Ectodermal cell (in vitro differentiated cells): ENCODE results near the gene RPA3.

Source experiments
- H3K27ac ChIP-seq: 2 replicates; pipeline ENCODE4 v1.7.0; 2013; ENCODE audit warnings: mild to moderate bottlenecking, low read depth, low read length; ENCODE audit not compliant: insufficient read depth, poor library complexity, severe bottlenecking
- H3K27me3 ChIP-seq: 2 replicates; pipeline ENCODE4 v1.7.0; 2013; ENCODE audit warnings: mild to moderate bottlenecking, low read length; ENCODE audit not compliant: insufficient read depth, control insufficient read depth, poor library complexity, severe bottlenecking
- H3K36me3 ChIP-seq: one replicate; pipeline ENCODE4 v1.7.0; 2013; ENCODE audit warnings: low read length; ENCODE audit not compliant: control insufficient read depth, insufficient read depth
- H3K4me1 ChIP-seq: one replicate; pipeline ENCODE4 v1.7.0; 2013; ENCODE audit warnings: low read length; ENCODE audit not compliant: control insufficient read depth, insufficient read depth
- H3K4me3 ChIP-seq: 2 replicates; pipeline ENCODE4 v1.7.0; 2013; ENCODE audit warnings: low read depth, low read length, control low read depth; ENCODE audit not compliant: insufficient read depth
- H3K9me3 ChIP-seq: 2 replicates; pipeline ENCODE4 v1.7.0; 2013; ENCODE audit warnings: mild to moderate bottlenecking, low read length, moderate library complexity; ENCODE audit not compliant: control insufficient read depth
- WGBS, 2 experiments: methylation state at CpG; one replicate each; pipeline ENCODE4 v1.1.7; 2013; ENCODE audit warnings: missing lambda C conversion rate in 2 of 2; 5-methylcytosine and 5-hydroxymethylcytosine counted together

Gene RPA3

DNA sequence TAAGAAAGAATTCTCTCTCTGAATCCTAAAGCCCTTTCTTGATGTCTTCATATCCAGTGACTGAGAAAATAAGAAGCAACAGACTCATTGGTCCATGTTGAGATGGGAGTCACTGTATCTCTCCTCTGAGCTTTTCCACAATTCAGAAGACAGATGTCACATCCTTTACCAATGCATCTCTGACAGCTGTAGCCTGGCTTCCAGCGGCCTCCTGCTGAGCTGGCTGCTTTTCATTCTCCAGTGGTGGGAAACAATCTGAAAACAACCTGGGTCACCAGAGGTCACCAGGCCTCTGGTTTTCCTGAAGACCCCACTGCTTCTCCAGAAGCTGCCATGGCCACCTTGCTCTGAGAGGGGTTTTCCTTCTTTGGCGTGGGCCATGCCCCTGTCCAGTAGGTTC lies 18.3 kb upstream of the RPA3 start:
- peaks cover 20% of the 10 kb centered on the region for H3K4me1 ChIP-seq
- peak overlapping the region; percentile 6 for H3K27ac ChIP-seq
- WGBS, 2 experiments: 35 to 69% methylated on average over 1 to 2 of the region's 2 CpGs
- H3K36me3 ChIP-seq: no peaks in the 10 kb centered on the region
- no peak overlapping the region for H3K4me3 ChIP-seq
- H3K9me3 ChIP-seq: no peaks in the 10 kb centered on the region
- no peaks in the 10 kb centered on the region for H3K27me3 ChIP-seq

DNA sequence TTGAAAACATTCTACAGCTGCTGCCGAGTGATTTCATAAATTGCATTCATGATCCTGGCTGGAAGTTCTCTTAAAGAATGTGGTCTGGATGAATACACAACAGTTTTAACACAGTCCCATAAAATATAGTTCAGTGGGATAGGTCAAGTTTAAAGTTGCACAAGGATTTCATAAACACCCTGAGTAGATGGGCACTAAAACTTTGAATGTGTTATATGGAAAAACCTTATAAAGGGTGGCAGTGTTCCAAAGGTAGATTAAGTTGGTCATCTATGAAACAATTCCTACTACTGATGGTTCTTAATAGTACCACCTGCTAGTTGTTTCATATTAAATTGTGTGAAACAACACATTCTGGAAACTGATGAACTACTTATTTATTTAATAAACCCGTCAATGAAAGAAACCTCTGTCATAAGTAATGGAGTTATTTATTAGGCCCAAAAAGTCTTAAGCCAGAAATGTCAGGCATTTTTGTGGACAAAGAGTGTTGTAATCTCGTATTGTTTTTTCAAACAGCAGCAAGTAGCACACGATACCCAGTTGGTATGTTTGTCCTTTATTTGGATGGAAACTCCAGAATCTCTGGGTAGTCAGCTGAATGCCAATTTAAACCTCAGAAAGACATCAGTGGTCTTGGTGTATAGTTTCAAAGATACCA lies 14.3 kb upstream of the RPA3 start:
- peaks cover 9% of the 10 kb centered on the region for H3K4me1 ChIP-seq
- 90 to 92% methylated on average over 4 of the region's 4 CpGs for WGBS, 2 experiments
- H3K36me3 ChIP-seq: no peaks in the 10 kb centered on the region
- H3K4me3 ChIP-seq: no peak overlapping the region
- peak overlapping the region; percentile 8 for H3K27ac ChIP-seq
- H3K9me3 ChIP-seq: no peaks in the 10 kb centered on the region
- no peaks in the 10 kb centered on the region for H3K27me3 ChIP-seq

DNA sequence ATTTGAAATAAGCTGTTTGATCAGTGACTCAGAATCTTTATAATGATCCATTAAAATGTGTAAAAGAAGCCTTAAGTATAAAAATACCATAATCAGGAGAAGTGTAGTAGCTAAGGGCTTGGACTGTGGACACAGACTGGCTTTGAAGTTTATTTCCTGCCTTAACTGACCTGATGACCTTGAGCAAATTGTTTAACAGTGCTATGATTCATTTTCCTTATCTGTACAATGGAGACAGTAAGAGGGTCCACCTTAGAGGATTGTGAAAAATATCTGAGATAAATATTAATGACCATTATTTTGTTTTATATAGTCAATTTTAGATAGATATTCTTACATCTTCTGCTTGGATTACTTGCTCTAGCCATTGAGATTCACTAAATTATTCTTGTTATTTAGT lies 13.3 kb upstream of the RPA3 start:
- Histone ChIP-seq H3K4me1 (peaks cover 6% of the 10 kb centered on the region), H3K27ac (no peak overlapping the region), H3K9me3 (no peaks in the 10 kb centered on the region), H3K4me3 (no peak overlapping the region), H3K36me3 (no peaks in the 10 kb centered on the region), H3K27me3 (no peaks in the 10 kb centered on the region)

DNA sequence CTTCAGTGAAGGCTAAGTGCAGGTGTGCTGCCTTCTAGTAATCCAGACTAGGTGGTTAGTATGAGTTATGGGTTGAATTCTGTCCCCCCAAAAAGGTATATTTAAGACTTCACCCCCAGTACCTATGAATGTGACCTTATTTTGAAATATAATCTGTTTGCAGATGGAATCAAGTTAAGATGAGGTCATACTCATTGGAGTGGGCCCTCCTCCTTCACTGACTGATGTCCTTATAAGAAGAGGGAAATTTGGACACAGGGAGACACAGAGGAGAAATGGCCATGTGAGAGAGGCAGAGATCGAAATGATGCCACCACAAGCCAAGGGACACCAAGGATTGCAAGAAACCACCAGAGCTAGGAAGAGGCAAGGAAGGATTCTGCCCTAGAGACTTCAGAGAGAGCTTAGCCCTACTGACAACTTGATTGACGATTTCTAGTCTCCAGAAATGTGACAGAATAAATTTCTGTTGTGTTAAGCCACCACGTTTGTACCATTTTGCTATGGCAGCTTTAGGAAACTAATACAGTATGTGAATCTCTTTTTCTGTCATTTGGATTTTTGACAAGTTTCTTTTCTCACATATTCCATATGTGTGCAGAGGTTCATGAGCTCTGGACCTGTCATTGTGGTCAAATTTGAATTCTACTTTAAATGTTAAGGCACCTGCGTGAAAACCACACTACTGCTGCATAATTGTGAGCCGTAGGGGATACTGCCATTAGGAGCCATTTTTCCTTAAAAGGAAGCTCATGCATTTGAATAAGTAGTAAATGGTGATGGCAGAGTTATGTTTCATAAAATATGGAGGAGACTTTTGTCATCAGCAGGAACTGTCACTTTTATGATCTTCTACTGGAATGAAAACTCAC lies 2.6 kb upstream of the RPA3 start:
- Histone ChIP-seq H3K27ac (no peak overlapping the region), H3K9me3 (no peaks in the 10 kb centered on the region), H3K4me1 (no peaks in the 10 kb centered on the region), H3K27me3 (no peaks in the 10 kb centered on the region), H3K36me3 (no peaks in the 10 kb centered on the region), H3K4me3 (no peak overlapping the region)
- WGBS, 2 experiments: 92 to 96% methylated on average over 5 of the region's 5 CpGs

DNA sequence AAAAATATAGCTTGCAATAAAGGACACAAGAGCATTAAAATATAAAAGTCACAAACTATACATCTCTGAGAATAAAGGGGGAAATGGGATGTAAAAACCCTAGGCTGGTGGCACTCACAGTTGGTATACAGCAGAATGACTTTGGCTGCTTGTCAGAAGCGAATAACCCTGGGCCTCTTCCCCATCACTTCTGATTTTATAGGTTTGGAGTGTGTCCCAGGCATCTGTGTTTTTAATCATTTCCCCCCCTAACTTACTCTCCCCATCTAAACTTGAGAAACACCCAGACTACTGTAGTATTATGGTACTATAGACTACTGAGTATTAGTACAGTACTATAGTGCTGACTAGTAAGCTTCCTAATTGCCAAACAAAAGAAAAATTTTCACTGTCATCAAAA lies 1.8 kb upstream of the RPA3 start:
- 75 to 85% methylated on average over 1 of the region's 1 CpG for WGBS, 2 experiments

DNA sequence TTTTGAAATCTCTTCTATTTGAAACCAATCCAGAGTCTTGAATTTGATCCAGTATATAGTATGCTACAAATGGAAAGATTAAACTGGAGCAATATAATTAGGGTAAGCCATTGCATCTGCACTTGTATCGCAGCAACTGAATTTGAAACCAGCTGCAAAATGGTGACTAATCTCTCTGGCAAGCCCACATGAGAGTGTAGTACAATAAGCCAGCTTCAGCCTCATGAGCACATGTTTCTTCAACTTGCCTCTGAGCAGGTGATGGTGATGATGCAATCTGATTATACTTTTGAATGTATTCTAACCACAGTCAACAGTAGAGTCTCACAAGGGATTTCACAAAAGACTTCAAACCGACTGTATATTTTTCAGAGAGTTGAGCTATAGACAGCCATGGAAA lies 829 bp upstream of the RPA3 start:
- no peaks in the 10 kb centered on the region for H3K9me3 ChIP-seq
- no peaks in the 10 kb centered on the region for H3K4me1 ChIP-seq
- no peak overlapping the region for H3K27ac ChIP-seq
- 95 to 100% methylated on average over 2 of the region's 2 CpGs for WGBS, 2 experiments
- no peaks in the 10 kb centered on the region for H3K27me3 ChIP-seq
- no peaks in the 10 kb centered on the region for H3K36me3 ChIP-seq
- H3K4me3 ChIP-seq: no peak overlapping the region

More for the DNA sequence above, 1.8 kb upstream of the RPA3 start:
- Histone ChIP-seq H3K4me3 (no peak overlapping the region), H3K9me3 (no peaks in the 10 kb centered on the region), H3K36me3 (no peaks in the 10 kb centered on the region), H3K4me1 (no peaks in the 10 kb centered on the region), H3K27ac (no peak overlapping the region), H3K27me3 (no peaks in the 10 kb centered on the region)

DNA sequence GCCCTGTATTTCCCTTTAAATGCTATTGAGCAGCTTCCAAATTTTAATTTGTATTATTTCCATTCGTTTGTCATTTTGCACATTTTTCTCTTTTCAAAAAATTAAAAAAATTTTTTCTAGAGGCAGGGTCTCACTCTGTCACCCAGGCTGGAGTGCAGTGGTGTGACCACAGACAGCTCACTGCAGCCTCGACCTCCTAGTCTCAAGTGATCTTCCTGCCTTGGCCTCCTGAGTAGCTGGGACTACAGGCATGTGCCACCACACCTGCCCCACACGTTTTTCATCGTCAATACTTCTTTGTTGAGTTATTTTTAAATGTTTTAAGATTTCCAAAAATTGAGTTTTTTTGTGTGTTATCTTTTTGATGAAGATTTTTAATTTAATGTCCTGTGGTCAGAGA lies 4.7 kb downstream of the RPA3 start:
- H3K27ac ChIP-seq: no peak overlapping the region
- H3K4me3 ChIP-seq: no peak overlapping the region
- WGBS, 2 experiments: 82 to 87% methylated on average over 4 of the region's 4 CpGs
- H3K4me1 ChIP-seq: peaks cover 3% of the 10 kb centered on the region
- H3K27me3 ChIP-seq: no peaks in the 10 kb centered on the region
- no peaks in the 10 kb centered on the region for H3K9me3 ChIP-seq
- H3K36me3 ChIP-seq: no peaks in the 10 kb centered on the region

DNA sequence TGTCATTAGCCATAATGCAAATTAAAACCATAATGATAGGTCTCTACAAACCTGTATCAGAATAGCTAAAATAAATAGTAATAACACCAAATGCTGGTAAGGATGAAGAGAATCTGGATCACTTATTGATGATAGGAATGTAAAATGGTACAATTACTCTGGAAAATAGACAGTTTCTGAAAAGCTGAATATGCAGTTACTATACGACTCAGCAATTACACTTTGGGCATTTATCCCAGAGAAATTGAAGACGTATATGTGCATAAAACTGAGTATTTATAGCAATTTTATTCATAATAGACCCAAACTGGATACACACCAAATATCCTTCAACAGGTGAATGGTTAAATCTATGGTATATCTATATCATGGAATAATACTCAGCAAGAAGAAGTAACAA lies 7.9 kb downstream of the RPA3 start:
- no peaks in the 10 kb centered on the region for H3K27me3 ChIP-seq
- 97 to 100% methylated on average over 1 to 2 of the region's 2 CpGs for WGBS, 2 experiments
- H3K36me3 ChIP-seq: no peaks in the 10 kb centered on the region
- no peak overlapping the region for H3K4me3 ChIP-seq
- no peaks in the 10 kb centered on the region for H3K9me3 ChIP-seq
- no peak overlapping the region for H3K27ac ChIP-seq
- H3K4me1 ChIP-seq: peaks cover 11% of the 10 kb centered on the region

DNA sequence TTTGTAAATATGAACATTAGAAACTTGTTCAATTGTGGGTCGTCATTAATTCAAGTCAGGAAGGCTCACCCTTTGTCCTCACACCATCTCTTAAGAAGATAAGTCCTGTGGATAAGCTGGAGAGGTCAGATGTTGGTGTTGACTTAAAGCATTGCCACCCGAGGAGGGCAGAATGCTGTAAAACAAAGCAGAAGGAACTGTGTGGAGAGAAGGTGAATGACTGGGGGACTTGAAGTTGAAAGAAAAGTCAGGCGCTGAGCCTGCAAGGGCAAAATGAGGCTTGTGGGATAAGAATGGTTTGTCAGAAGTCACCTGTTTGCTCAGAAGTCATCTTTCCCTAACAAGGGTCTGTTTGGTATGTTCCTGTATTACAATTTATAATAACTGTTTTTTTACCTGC lies 9.1 kb downstream of the RPA3 start:
- H3K27ac ChIP-seq: no peak overlapping the region
- no peak overlapping the region for H3K4me3 ChIP-seq
- 5 to 8% methylated on average over 3 of the region's 3 CpGs for WGBS, 2 experiments
- H3K27me3 ChIP-seq: no peaks in the 10 kb centered on the region
- peaks cover 11% of the 10 kb centered on the region for H3K4me1 ChIP-seq
- H3K36me3 ChIP-seq: no peaks in the 10 kb centered on the region
- no peaks in the 10 kb centered on the region for H3K9me3 ChIP-seq

DNA sequence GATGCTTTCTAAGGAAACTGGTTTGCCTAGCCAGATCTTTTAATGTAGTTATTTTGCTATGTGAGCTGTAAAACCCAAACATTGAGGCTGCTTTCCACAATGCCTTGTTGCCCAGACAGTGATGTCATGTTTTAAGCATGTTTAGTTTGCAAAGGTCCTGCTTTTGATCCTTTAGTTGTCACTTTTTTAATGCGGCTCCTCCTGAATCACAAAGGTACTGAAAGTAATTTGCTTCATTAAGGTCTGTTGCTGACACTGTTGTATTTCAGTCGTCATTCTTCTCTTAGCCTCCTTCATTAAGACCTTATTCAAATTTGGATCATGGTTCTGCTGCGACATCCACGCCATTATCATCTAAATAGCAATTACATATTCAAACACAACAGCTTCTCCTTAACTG lies 10.6 kb downstream of the RPA3 start:
- no peaks in the 10 kb centered on the region for H3K36me3 ChIP-seq
- H3K9me3 ChIP-seq: no peaks in the 10 kb centered on the region
- H3K27me3 ChIP-seq: no peaks in the 10 kb centered on the region
- H3K4me3 ChIP-seq: no peak overlapping the region
- 18 to 34% methylated on average over 4 of the region's 4 CpGs for WGBS, 2 experiments
- peaks cover 11% of the 10 kb centered on the region for H3K4me1 ChIP-seq
- no peak overlapping the region for H3K27ac ChIP-seq
